Urinary bladder (tissue), 4 donors: ENCODE measurements around the gene CIDEC. TPM values are rescaled to one million over a fixed set of nuclear protein-coding genes. Genes with fewer than 3 reads are reported as not detected.

Experiments
- DNase-seq: peaks from one replicate; pipeline ENCODE4 v3.0.0-alpha.2; 2015; ENCODE audit errors: extremely low spot score
- H3K27ac ChIP-seq: one replicate; pipeline ENCODE4 v1.5.1; 2013; ENCODE audit warnings: low read depth, mild to moderate bottlenecking, moderate library complexity
- H3K36me3 ChIP-seq: one replicate; pipeline ENCODE4 v1.6.1; 2013; ENCODE audit warnings: mild to moderate bottlenecking, moderate library complexity; ENCODE audit not compliant: insufficient read depth
- H3K4me1 ChIP-seq: one replicate; pipeline ENCODE4 v1.6.1; 2013; ENCODE audit warnings: mild to moderate bottlenecking, moderate library complexity; ENCODE audit not compliant: insufficient read depth
- H3K4me3 ChIP-seq: one replicate; pipeline ENCODE4 v1.5.1; 2013; ENCODE audit warnings: low read depth, low read length
- WGBS: extraction: QIAGEN DNeasy Blood & Tissue Kit; methylation state at CpG from one replicate; pipeline ENCODE4 v1.1.7; 2013; 5-methylcytosine and 5-hydroxymethylcytosine counted together
- polyA plus RNA-seq: library from polyadenylated mRNA; stranded (reverse); fragments of 200-250 nt; gene quantifications from one replicate; pipeline ENCODE4 v1.2.3, GENCODE V29; 2013
- total RNA-seq: library from RNA; depleted of rRNA; stranded (reverse); fragments of >200 nt; gene quantifications from one replicate; pipeline ENCODE4 v1.2.3, GENCODE V29; 2014
- donor health status: healthy with polysubstance abuse.
- donor health status: healthy.

The CIDEC gene
- total and polyA plus RNA-seq, 2 donors = 49.2 TPM; not detected in 1

GRCh38 chr3:9837701-9838582, 42.1 kb downstream of the CIDEC start:
- H3K27ac ChIP-seq = no peak overlapping the region
- WGBS = 86% methylated on average over 12 of the region's 12 CpGs
- H3K4me3 ChIP-seq = no peak overlapping the region
- peaks cover 2% of the 10 kb centered on the region for H3K36me3 ChIP-seq
- no peaks in the 10 kb centered on the region for H3K4me1 ChIP-seq
- DNase-seq = no peak

- WGBS = 81% methylated on average over 18 of the region's 18 CpGs
Measured at GRCh38 chr3:9834520-9835380, 45.3 kb downstream of the CIDEC start.

GRCh38 chr3:9833078-9833477, 47.0 kb downstream of the CIDEC start:
- Histone ChIP-seq H3K36me3 (no peaks in the 10 kb centered on the region), H3K4me1 (no peaks in the 10 kb centered on the region), H3K4me3 (no peak overlapping the region), H3K27ac (no peak overlapping the region)
- DNase-seq = no peak
- WGBS = 95% methylated on average over 9 of the region's 9 CpGs

More at GRCh38 chr3:9834520-9835380, 45.3 kb downstream of the CIDEC start:
- Histone ChIP-seq H3K4me3 (no peak overlapping the region), H3K27ac (no peak overlapping the region), H3K4me1 (no peaks in the 10 kb centered on the region), H3K36me3 (no peaks in the 10 kb centered on the region)
- DNase-seq = no peak

GRCh38 chr3:9831253-9831652, 48.8 kb downstream of the CIDEC start:
- Histone ChIP-seq H3K36me3 (no peaks in the 10 kb centered on the region), H3K4me3 (no peak overlapping the region), H3K4me1 (no peaks in the 10 kb centered on the region), H3K27ac (no peak overlapping the region)
- WGBS = 92% methylated on average over 3 of the region's 3 CpGs
- DNase-seq = no peak

GRCh38 chr3:9828801-9829755, 51.0 kb downstream of the CIDEC start:
- DNase-seq = no peak
- no peak overlapping the region for H3K4me3 ChIP-seq
- no peaks in the 10 kb centered on the region for H3K4me1 ChIP-seq
- no peak overlapping the region for H3K27ac ChIP-seq
- 95% methylated on average over 17 of the region's 17 CpGs for WGBS
- no peaks in the 10 kb centered on the region for H3K36me3 ChIP-seq

- H3K4me1 ChIP-seq = no peaks in the 10 kb centered on the region
- H3K27ac ChIP-seq = no peak overlapping the region
- no peak overlapping the region for H3K4me3 ChIP-seq
- no peaks in the 10 kb centered on the region for H3K36me3 ChIP-seq
- 76% methylated on average over 20 of the region's 20 CpGs for WGBS
- DNase-seq = no peak
Measured at GRCh38 chr3:9826815-9827573, 53.1 kb downstream of the CIDEC start.

- no peak for DNase-seq
- H3K4me1 ChIP-seq = no peaks in the 10 kb centered on the region
- WGBS = 71% methylated on average over 14 of the region's 14 CpGs
- no peak overlapping the region for H3K4me3 ChIP-seq
- no peak overlapping the region for H3K27ac ChIP-seq
- no peaks in the 10 kb centered on the region for H3K36me3 ChIP-seq
Measured at GRCh38 chr3:9825451-9826040, 54.5 kb downstream of the CIDEC start.

GRCh38 chr3:9820946-9821345, 59.1 kb downstream of the CIDEC start:
- 70% methylated on average over 2 of the region's 2 CpGs for WGBS
- no peak overlapping the region for H3K4me3 ChIP-seq
- H3K4me1 ChIP-seq = no peaks in the 10 kb centered on the region
- no peak for DNase-seq
- H3K36me3 ChIP-seq = no peaks in the 10 kb centered on the region
- no peak overlapping the region for H3K27ac ChIP-seq

- 86% methylated on average over 12 of the region's 12 CpGs for WGBS
- Histone ChIP-seq H3K4me1 (no peaks in the 10 kb centered on the region), H3K36me3 (no peaks in the 10 kb centered on the region)
Measured at GRCh38 chr3:9820543-9820942, 59.5 kb downstream of the CIDEC start.

GRCh38 chr3:9818666-9819335, 61.3 kb downstream of the CIDEC start:
- Histone ChIP-seq H3K27ac (no peak overlapping the region), H3K4me1 (no peaks in the 10 kb centered on the region), H3K36me3 (no peaks in the 10 kb centered on the region), H3K4me3 (no peak overlapping the region)
- DNase-seq = no peak
- WGBS = 83% methylated on average over 7 of the region's 7 CpGs

More at GRCh38 chr3:9820543-9820942, 59.5 kb downstream of the CIDEC start:
- no peak for DNase-seq
- Histone ChIP-seq H3K4me3 (no peak overlapping the region), H3K27ac (no peak overlapping the region)

- Histone ChIP-seq H3K36me3 (no peaks in the 10 kb centered on the region), H3K4me3 (no peak overlapping the region), H3K4me1 (no peaks in the 10 kb centered on the region), H3K27ac (no peak overlapping the region)
- WGBS = 92% methylated on average over 6 of the region's 6 CpGs
- DNase-seq = no peak
Measured at GRCh38 chr3:9817436-9817835, 62.6 kb downstream of the CIDEC start.
